ENCODE data around the gene LZTS3. TPM values are rescaled to one million over a fixed set of nuclear protein-coding genes. Genes with fewer than 3 reads are reported as not detected.
"Not testable (repeated sequence)": the region's sequence is repeated elsewhere in the genome, so short reads cannot be mapped to it uniquely, and the experiment has no call there.

Gene LZTS3
- total RNA-seq (2012; rRNA removed) = 2.4 and 4.1 TPM in 2 replicates

GRCh38 chr20:3172933-3173609 lies at the start of gene LZTS3:
Gene LZTS3 (minus strand): TSS chr20:3173549. CDS start chr20:3167163, 6,386 bp downstream.
- no peaks in the 10 kb centered on the region for H3K9me3 ChIP-seq (replicated peaks; ENCODE audit: low read length)
- H3K4me1 ChIP-seq (ENCODE audit: control insufficient read depth, insufficient read depth, low read length) = peaks cover 13% of the 10 kb centered on the region
- H3K9ac ChIP-seq (ENCODE audit: low read depth, low read length) = peak within 1 kb of the TSS; percentile 86
- H3K4me3 ChIP-seq (ENCODE audit: low read length) = peak within 1 kb of the TSS; percentile 84
- H3K27me3 ChIP-seq (ENCODE audit: control insufficient read depth, insufficient read depth, low read length) = no peaks in the 10 kb centered on the region
- no peaks in the 10 kb centered on the region for H3K36me3 ChIP-seq (ENCODE audit: insufficient read depth, low read length)
- peak within 1 kb of the TSS; percentile 100 for H3K4me2 ChIP-seq (ENCODE audit: low read length)

- Histone ChIP-seq H3K9ac (ENCODE audit: low read depth, low read length) (no peak overlapping the region), H3K4me3 (ENCODE audit: low read length) (no peak overlapping the region), H3K9me3 (replicated peaks; ENCODE audit: low read length) (no peaks in the 10 kb centered on the region), H3K4me2 (ENCODE audit: low read length) (no peak overlapping the region), H3K36me3 (ENCODE audit: insufficient read depth, low read length) (peaks cover 37% of the 10 kb centered on the region), H3K4me1 (ENCODE audit: control insufficient read depth, insufficient read depth, low read length) (peaks cover 10% of the 10 kb centered on the region), H3K27me3 (ENCODE audit: control insufficient read depth, insufficient read depth, low read length) (no peaks in the 10 kb centered on the region)
Observed at GRCh38 chr20:3221398-3222226, 48.3 kb upstream of the LZTS3 start.

- Histone ChIP-seq H3K4me1 (ENCODE audit: control insufficient read depth, insufficient read depth, low read length) (peaks cover 6% of the 10 kb centered on the region), H3K36me3 (ENCODE audit: insufficient read depth, low read length) (peaks cover 53% of the 10 kb centered on the region), H3K9ac (ENCODE audit: low read depth, low read length) (no peak overlapping the region), H3K9me3 (replicated peaks; ENCODE audit: low read length) (no peaks in the 10 kb centered on the region), H3K27me3 (ENCODE audit: control insufficient read depth, insufficient read depth, low read length) (no peaks in the 10 kb centered on the region), H3K4me3 (ENCODE audit: low read length) (no peak overlapping the region), H3K4me2 (ENCODE audit: low read length) (no peak overlapping the region)
Observed at GRCh38 chr20:3218307-3218988, 45.1 kb upstream of the LZTS3 start.

GRCh38 chr20:3215359-3215917 lies 42.1 kb upstream of the LZTS3 start:
- H3K4me2 ChIP-seq (ENCODE audit: low read length); H3K9ac ChIP-seq (ENCODE audit: low read depth, low read length); H3K9me3 ChIP-seq (replicated peaks; ENCODE audit: low read length); H3K27me3 ChIP-seq (ENCODE audit: control insufficient read depth, insufficient read depth, low read length); H3K4me3 ChIP-seq (ENCODE audit: low read length); H3K4me1 ChIP-seq (ENCODE audit: control insufficient read depth, insufficient read depth, low read length): not testable (repeated sequence)
- H3K36me3 ChIP-seq (ENCODE audit: insufficient read depth, low read length) = peaks cover 35% of the 10 kb centered on the region

GRCh38 chr20:3213226-3213625 lies 39.9 kb upstream of the LZTS3 start:
- Histone ChIP-seq H3K36me3 (ENCODE audit: insufficient read depth, low read length) (peaks cover 26% of the 10 kb centered on the region), H3K9me3 (replicated peaks; ENCODE audit: low read length) (no peaks in the 10 kb centered on the region), H3K4me1 (ENCODE audit: control insufficient read depth, insufficient read depth, low read length) (peaks cover 12% of the 10 kb centered on the region), H3K4me3 (ENCODE audit: low read length) (no peak overlapping the region), H3K27me3 (ENCODE audit: control insufficient read depth, insufficient read depth, low read length) (no peaks in the 10 kb centered on the region), H3K4me2 (ENCODE audit: low read length) (no peak overlapping the region), H3K9ac (ENCODE audit: low read depth, low read length) (no peak overlapping the region)

GRCh38 chr20:3210346-3210745 lies 37.0 kb upstream of the LZTS3 start:
- Histone ChIP-seq H3K27me3 (ENCODE audit: control insufficient read depth, insufficient read depth, low read length) (no peaks in the 10 kb centered on the region), H3K4me2 (ENCODE audit: low read length) (peak overlapping the region; percentile 97), H3K9ac (ENCODE audit: low read depth, low read length) (peak overlapping the region; percentile 92), H3K4me3 (ENCODE audit: low read length) (peak overlapping the region; percentile 92), H3K9me3 (replicated peaks; ENCODE audit: low read length) (no peaks in the 10 kb centered on the region), H3K36me3 (ENCODE audit: insufficient read depth, low read length) (peaks cover 19% of the 10 kb centered on the region), H3K4me1 (ENCODE audit: control insufficient read depth, insufficient read depth, low read length) (peaks cover 16% of the 10 kb centered on the region)

- Histone ChIP-seq H3K4me3 (ENCODE audit: low read length) (peak overlapping the region; percentile 92), H3K9me3 (replicated peaks; ENCODE audit: low read length) (no peaks in the 10 kb centered on the region), H3K4me2 (ENCODE audit: low read length) (peak overlapping the region; percentile 97), H3K36me3 (ENCODE audit: insufficient read depth, low read length) (peaks cover 15% of the 10 kb centered on the region), H3K27me3 (ENCODE audit: control insufficient read depth, insufficient read depth, low read length) (no peaks in the 10 kb centered on the region), H3K9ac (ENCODE audit: low read depth, low read length) (peak overlapping the region; percentile 92), H3K4me1 (ENCODE audit: control insufficient read depth, insufficient read depth, low read length) (peaks cover 16% of the 10 kb centered on the region)
Observed at GRCh38 chr20:3209946-3210317, 36.6 kb upstream of the LZTS3 start.

GRCh38 chr20:3209257-3209945 lies 36.1 kb upstream of the LZTS3 start, which contains the start of gene ITPA:
Gene ITPA (plus strand): TSS chr20:3209498. CDS start chr20:3209552, 54 bp downstream.
- Histone ChIP-seq H3K4me1 (ENCODE audit: control insufficient read depth, insufficient read depth, low read length) (peaks cover 16% of the 10 kb centered on the region), H3K4me2 (ENCODE audit: low read length) (peak within 1 kb of the TSS; percentile 97), H3K9me3 (replicated peaks; ENCODE audit: low read length) (no peaks in the 10 kb centered on the region), H3K9ac (ENCODE audit: low read depth, low read length) (peak within 1 kb of the TSS; percentile 92), H3K36me3 (ENCODE audit: insufficient read depth, low read length) (peaks cover 13% of the 10 kb centered on the region), H3K4me3 (ENCODE audit: low read length) (peak within 1 kb of the TSS; percentile 92), H3K27me3 (ENCODE audit: control insufficient read depth, insufficient read depth, low read length) (no peaks in the 10 kb centered on the region)

- Histone ChIP-seq H3K4me3 (ENCODE audit: low read length) (peak overlapping the region; percentile 92), H3K4me1 (ENCODE audit: control insufficient read depth, insufficient read depth, low read length) (peaks cover 16% of the 10 kb centered on the region), H3K27me3 (ENCODE audit: control insufficient read depth, insufficient read depth, low read length) (no peaks in the 10 kb centered on the region), H3K9me3 (replicated peaks; ENCODE audit: low read length) (no peaks in the 10 kb centered on the region), H3K36me3 (ENCODE audit: insufficient read depth, low read length) (peaks cover 8% of the 10 kb centered on the region), H3K4me2 (ENCODE audit: low read length) (peak overlapping the region; percentile 97), H3K9ac (ENCODE audit: low read depth, low read length) (peak overlapping the region; percentile 92)
Observed at GRCh38 chr20:3208786-3209256, 35.5 kb upstream of the LZTS3 start.

- H3K4me3 ChIP-seq (ENCODE audit: low read length) = peak within 1 kb of the TSS; percentile 90
- peak within 1 kb of the TSS; percentile 91 for H3K9ac ChIP-seq (ENCODE audit: low read depth, low read length)
Observed at GRCh38 chr20:3204124-3204794, 30.9 kb upstream of the LZTS3 start, which contains the start of gene DDRGK1. Gene DDRGK1 (minus strand): TSS chr20:3204682. CDS start chr20:3204627, 55 bp downstream.

More at GRCh38 chr20:3204124-3204794, 30.9 kb upstream of the LZTS3 start, which contains the start of gene DDRGK1:
- Histone ChIP-seq H3K4me2 (ENCODE audit: low read length) (peak within 1 kb of the TSS; percentile 90), H3K9me3 (replicated peaks; ENCODE audit: low read length) (no peaks in the 10 kb centered on the region), H3K36me3 (ENCODE audit: insufficient read depth, low read length) (peaks cover 24% of the 10 kb centered on the region), H3K27me3 (ENCODE audit: control insufficient read depth, insufficient read depth, low read length) (no peaks in the 10 kb centered on the region), H3K4me1 (ENCODE audit: control insufficient read depth, insufficient read depth, low read length) (peaks cover 20% of the 10 kb centered on the region)
